GM12878 (cell line): ENCODE data around the gene RPRML. TPM values are rescaled to one million over a fixed set of nuclear protein-coding genes. Genes with fewer than 3 reads are reported as not detected.

Source experiments
- ATAC-seq: fragments of 200-7000 bp; cut with Tn5 transposase; 3 replicates; pipeline ENCODE4 v1.9.1; 2020; ENCODE audit warnings: mild to moderate bottlenecking, moderate library complexity
- BruUV-seq: library from RNA; stranded (reverse); fragments of 400-500 nt; replicated peaks from 2 replicates; lab custom pipeline; 2021; lab: Mats Ljungman, UMichigan
- CTCF ChIA-PET: fragments of 300-600 bp; sonication (Branson Sonifier 250); formaldehyde crosslinking; extraction: SDS; loops from one replicate; lab custom pipeline; 2021; ENCODE audit warnings: inconsistent platforms; lab: Yijun Ruan, JAX
- POLR2A ChIA-PET: fragments of 350-600 bp; formaldehyde crosslinking; extraction: SDS; loops from one replicate; lab custom pipeline; 2021; ENCODE audit warnings: inconsistent platforms; lab: Charles Lee
- RAD21 ChIA-PET: fragments of 300-600 bp; sonication (Branson Sonifier 250); formaldehyde crosslinking; loops from one replicate; lab custom pipeline; 2023; ENCODE audit warnings: antibody characterized with exemption; ENCODE audit not compliant: unreplicated experiment; lab: Charles Lee
- SMC1A ChIA-PET: fragments of 300-600 bp; sonication (Branson Sonifier 250); formaldehyde crosslinking; loops from one replicate; lab custom pipeline; 2023; ENCODE audit not compliant: unreplicated experiment, uncharacterized antibody; lab: Charles Lee
- DNase-seq: peaks from one replicate; pipeline ENCODE4 v3.0.0-alpha.2; 2011; ENCODE audit warnings: low read depth, low spot score
- FAIRE-seq: peaks from 3 replicates; lab custom pipeline; 2011; peaks lifted over from hg19 to GRCh38; lab: Jason Lieb, UNC
- H2AFZ ChIP-seq: 2 replicates; pipeline ENCODE4 v1.6.0; 2011; ENCODE audit warnings: low read depth, low read length, control low read depth; ENCODE audit not compliant: control insufficient read depth
- H3K27ac ChIP-seq: 2 replicates; pipeline ENCODE4 v1.5.1; 2011; ENCODE audit warnings: control low read depth; ENCODE audit not compliant: control insufficient read depth, insufficient read depth
- H3K27me3 ChIP-seq, 2 experiments: replicated peaks in 1 of 2; 2 replicates each; pipeline versions ENCODE4 v1.6.0 to v1.6.1; 2011; ENCODE audit warnings: low read length in 1 of 2; ENCODE audit not compliant: control insufficient read depth in 2 of 2, insufficient read depth in 2 of 2
- H3K36me3 ChIP-seq, 2 experiments: 2 replicates each; pipeline ENCODE4 v1.5.1; 2011; ENCODE audit warnings: low read length in 1 of 2; ENCODE audit not compliant: control insufficient read depth in 2 of 2, insufficient read depth in 2 of 2
- H3K4me1 ChIP-seq: 2 replicates; pipeline ENCODE4 v1.6.1; 2011; ENCODE audit warnings: mild to moderate bottlenecking, low read length, moderate library complexity, mixed read lengths; ENCODE audit not compliant: control insufficient read depth, insufficient read depth
- H3K4me2 ChIP-seq: 2 replicates; pipeline ENCODE4 v1.6.0; 2011; ENCODE audit warnings: control low read depth; ENCODE audit not compliant: control insufficient read depth, insufficient read depth
- H3K4me3 ChIP-seq: fragments of 200-600 bp; sonication (generic); 2 replicates; pipeline ENCODE4 v1.5.1; 2016
- H3K79me2 ChIP-seq: 2 replicates; pipeline ENCODE4 v1.6.0; 2011; ENCODE audit warnings: low read length; ENCODE audit not compliant: control insufficient read depth, insufficient read depth
- H3K9ac ChIP-seq: 2 replicates; pipeline ENCODE4 v1.8.0; 2011; ENCODE audit warnings: low read length, control low read depth, mixed read lengths; ENCODE audit not compliant: control insufficient read depth, insufficient read depth
- H3K9me3 ChIP-seq: replicated peaks from 3 replicates; pipeline ENCODE4 v1.5.1; 2011; ENCODE audit warnings: mild to moderate bottlenecking, low read length; ENCODE audit not compliant: control insufficient read depth, insufficient read depth
- H4K20me1 ChIP-seq: 2 replicates; pipeline ENCODE4 v1.6.0; 2011; ENCODE audit not compliant: control insufficient read depth, insufficient read depth
- BCL3 ChIP-seq: IDR thresholded peaks from 2 replicates; pipeline ENCODE4 v1.6.1; 2011; ENCODE audit warnings: borderline replicate concordance, low read depth, mild to moderate bottlenecking, moderate library complexity, low read length; ENCODE audit not compliant: insufficient read depth, poor library complexity, severe bottlenecking
- KAT2A ChIP-seq: conservative IDR thresholded peaks from 2 replicates; pipeline ENCODE4 v1.6.1; 2011; ENCODE audit warnings: low read depth, low read length; ENCODE audit not compliant: control insufficient read depth
- POLR2A ChIP-seq: IDR thresholded peaks from 2 replicates; pipeline ENCODE4 v1.6.1; 2011; ENCODE audit warnings: low read depth, mild to moderate bottlenecking, low read length
- ZBTB11 ChIP-seq: fragments of 450-650 bp; formaldehyde crosslinking; IDR thresholded peaks from 2 replicates; pipeline ENCODE4 v1.5.0; 2022; ENCODE audit warnings: mild to moderate bottlenecking, missing genetic modification characterization
- WGBS: methylation state at CpG from one replicate; pipeline ENCODE4 v1.1.6; 2016; ENCODE audit warnings: low lambda C conversion rate; ENCODE audit not compliant: insufficient replicate concordance, insufficient coverage; ENCODE audit errors: missing lambda C conversion rate; 5-methylcytosine and 5-hydroxymethylcytosine counted together
- in situ Hi-C: fragments of 300-500 bp; cut with MboI; formaldehyde crosslinking; loops from 9 replicates; pipeline ENCODE4 v1.14.3; 2018; ENCODE audit warnings: mixed read lengths
- intact Hi-C: fragments of 100-400 bp; cut with micrococcal nuclease; formaldehyde crosslinking; loops from one replicate; pipeline ENCODE4 v1.14.2; 2022; ENCODE audit not compliant: unreplicated experiment
- polyA plus RNA-seq, 11 experiments: library from polyadenylated mRNA; depleted of rRNA in 4 of 11; unstranded in 6 of 11; stranded (reverse) in 5 of 11; fragments of >200 nt; fragmentation: Nextera tagmentation in 4 of 11; fragmentation: Illumina TruSeq in 1 of 11; extraction: Ambion mirVana in 4 of 11; extraction: Trizol in 1 of 11; gene quantifications; 1 replicate in 1 of 11; 2 replicates in 10 of 11; pipeline versions ENCODE4 v1.2.1 to v1.2.3, GENCODE V29; 2011 to 2016; ENCODE audit warnings: inconsistent platforms in 2 of 11, missing spikeins in 2 of 11, low read depth in 1 of 11
- total RNA-seq, 4 experiments: library from RNA; depleted of rRNA in 3 of 4; stranded (reverse); fragments of >200 nt in 3 of 4; fragmentation: Illumina TruSeq in 1 of 4; extraction: Trizol in 1 of 4; gene quantifications; 2 replicates each; pipeline versions ENCODE4 v1.2.1 to v1.2.3, GENCODE V29; 2013 to 2021
- TF ChIP-seq, protein P1 (sequence below): fragments of 450-650 bp; IDR thresholded peaks from 2 replicates; pipeline ENCODE4 v1.6.1; 2016; ENCODE audit warnings: mild to moderate bottlenecking

RPRML gene
- total and polyA plus RNA-seq, 10 of the 15 experiments (the other 5 are each of a cell fraction or from before 2014, with no cell fraction given) = not detected

DNA sequence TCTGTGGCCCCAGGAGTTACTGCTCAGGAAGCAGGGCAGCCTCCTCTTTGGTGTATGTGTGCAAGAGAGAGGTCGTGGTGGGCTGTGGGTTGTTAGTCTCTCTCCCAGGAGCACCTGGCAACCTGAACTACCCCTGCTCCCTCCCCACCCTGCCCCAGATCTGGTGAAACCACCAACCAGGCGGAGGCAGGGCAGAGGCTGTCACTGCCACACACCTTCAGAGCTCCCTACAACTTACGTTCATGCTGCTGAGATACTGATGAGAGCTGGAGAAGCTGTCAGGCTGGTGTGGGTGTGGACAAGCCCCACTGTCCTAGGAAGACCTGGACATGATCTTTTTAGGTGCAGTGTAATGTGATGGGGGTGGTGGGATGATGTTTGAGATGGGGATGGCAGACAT is 31.8 kb downstream of the RPRML start (continued):
- no peak for TF ChIP-seq BCL3
- TF ChIP-seq, protein P1, sequence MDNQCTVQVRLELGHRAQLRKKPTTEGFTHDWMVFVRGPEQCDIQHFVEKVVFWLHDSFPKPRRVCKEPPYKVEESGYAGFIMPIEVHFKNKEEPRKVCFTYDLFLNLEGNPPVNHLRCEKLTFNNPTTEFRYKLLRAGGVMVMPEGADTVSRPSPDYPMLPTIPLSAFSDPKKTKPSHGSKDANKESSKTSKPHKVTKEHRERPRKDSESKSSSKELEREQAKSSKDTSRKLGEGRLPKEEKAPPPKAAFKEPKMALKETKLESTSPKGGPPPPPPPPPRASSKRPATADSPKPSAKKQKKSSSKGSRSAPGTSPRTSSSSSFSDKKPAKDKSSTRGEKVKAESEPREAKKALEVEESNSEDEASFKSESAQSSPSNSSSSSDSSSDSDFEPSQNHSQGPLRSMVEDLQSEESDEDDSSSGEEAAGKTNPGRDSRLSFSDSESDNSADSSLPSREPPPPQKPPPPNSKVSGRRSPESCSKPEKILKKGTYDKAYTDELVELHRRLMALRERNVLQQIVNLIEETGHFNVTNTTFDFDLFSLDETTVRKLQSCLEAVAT = no peak

- H3K36me3 ChIP-seq = peaks cover 0 to 6% of the 10 kb centered on the region in 2 experiments; a peak in 2 of 4 replicates
- TF ChIP-seq ZBTB11 (CRISPR knock-in tag) (no peak), KAT2A (no peak), POLR2A (peak; percentile 69)
- SMC1A ChIA-PET = no interaction called here
- POLR2A ChIA-PET = no interaction called here
- no peaks in the 10 kb centered on the region for H3K9me3 ChIP-seq
- BruUV-seq = no TSS peak
- no peak for ATAC-seq
- DNase-seq = no peak
- H3K79me2 ChIP-seq = no peaks in the 10 kb centered on the region
- no peak overlapping the region for H3K4me3 ChIP-seq
- intact Hi-C loops = no loop called here
- H2AFZ ChIP-seq = no peak overlapping the region
- no peak overlapping the region for H3K4me2 ChIP-seq
- 71% methylated on average over 10 of the region's 10 CpGs for WGBS
- no peak overlapping the region for H3K27ac ChIP-seq
- no peak for FAIRE-seq
- no peak overlapping the region for H3K9ac ChIP-seq
- CTCF ChIA-PET = interaction anchor here (0.6 to 4.2 kb wide), 2 partner anchors 56 to 719 kb away, joined by 3 to 43 read pairs; no protein-coding TSS in a partner anchor
- RAD21 ChIA-PET = no interaction called here
- H3K27me3 ChIP-seq = no peaks in the 10 kb centered on the region
- H4K20me1 ChIP-seq = 0 out of 2 replicates have a peak, but pooled peaks cover under 1% of the 10 kb centered on the region
- in situ Hi-C loops = no loop called here
- H3K4me1 ChIP-seq = no peaks in the 10 kb centered on the region
Observed at GRCh38 chr17:46944931-46945330, 34.1 kb downstream of the RPRML start.
